GM18870 (cell line): ENCODE results near the gene SOCS4.
"Not testable (repeated sequence)": the region's sequence is repeated elsewhere in the genome, so short reads cannot be mapped to it uniquely, and the experiment has no call there.

Experiments used
- ATAC-seq: cut with Tn5 transposase; IDR thresholded peaks from one replicate; pipeline ENCODE4 v1.9.1; 2021; ENCODE audit warnings: moderate library complexity; ENCODE audit not compliant: unreplicated experiment

SOCS4 gene

DNA sequence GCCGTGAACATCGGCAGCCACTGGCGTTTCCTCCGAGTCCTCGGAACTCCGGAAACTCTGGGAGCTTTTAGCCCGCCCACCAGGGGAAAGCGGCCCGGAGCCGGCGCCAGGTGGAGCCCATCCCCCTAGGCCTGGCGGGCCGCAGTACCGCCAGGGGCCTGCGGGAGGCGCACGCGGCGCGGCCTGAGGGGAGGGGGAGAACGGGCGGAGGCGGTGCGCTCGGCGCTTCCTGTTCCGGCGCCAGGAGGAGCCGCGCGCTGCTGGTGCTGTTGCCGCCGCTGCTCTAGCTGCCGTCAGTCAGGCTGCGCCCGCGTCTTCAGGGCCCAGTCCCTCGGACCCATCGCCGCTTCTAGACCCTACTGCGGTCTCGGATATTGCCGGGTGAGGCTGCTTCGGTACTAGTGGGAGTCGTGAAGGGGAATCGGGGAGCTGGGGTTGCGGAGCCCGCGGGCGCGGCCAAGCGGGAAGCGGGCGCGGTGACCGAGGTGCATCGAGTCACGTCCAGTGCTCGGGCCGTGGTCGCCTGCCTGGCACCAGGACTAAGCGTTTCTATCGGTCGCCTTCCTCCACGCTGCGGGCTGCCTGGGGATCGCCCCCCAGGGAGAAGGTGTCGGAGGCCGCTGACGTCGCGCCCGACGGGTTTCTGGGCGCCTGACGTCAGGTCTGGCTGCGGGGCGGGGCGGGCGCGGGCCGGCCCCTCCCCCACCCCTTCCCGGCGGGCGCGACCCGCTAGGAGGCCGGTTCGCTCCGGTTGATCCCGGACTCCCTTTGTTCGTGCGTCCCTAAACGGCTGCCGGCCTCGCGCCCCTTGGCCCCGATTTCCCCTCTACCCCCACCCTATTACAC lies 24.6 kb downstream of the SOCS4 start, which contains the start of gene MAPK1IP1L:
MAPK1IP1L (plus strand) TSS at position 225 of the 846 bp plus-strand sequence. CDS start 10,037 bp downstream, outside the sequence.
- ATAC-seq: peak; percentile 64

GRCh38 chr14:55052269-55052930 lies 25.4 kb downstream of the SOCS4 start:
- peak; percentile 13 for ATAC-seq

GRCh38 chr14:55053018-55053417 lies 26.0 kb downstream of the SOCS4 start:
- ATAC-seq: no peak

DNA sequence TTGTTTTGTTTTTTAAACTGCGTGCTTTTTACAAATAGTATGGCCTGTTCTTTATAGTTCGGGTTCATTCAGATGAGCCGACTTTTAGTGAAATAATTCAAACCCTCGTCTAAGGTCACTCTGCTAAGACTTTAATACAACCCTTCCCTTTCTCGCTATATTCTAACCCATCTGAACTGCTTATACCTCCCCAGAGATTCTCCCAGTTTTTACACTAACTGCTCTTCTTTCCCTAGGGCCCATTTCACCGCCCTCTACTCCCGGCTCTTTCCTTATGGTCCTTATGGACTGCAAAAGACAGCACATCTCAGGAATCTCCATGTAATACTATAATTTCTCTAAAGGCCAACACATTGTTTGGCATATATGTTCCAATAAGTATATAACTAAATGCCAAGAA lies 26.5 kb downstream of the SOCS4 start:
- no peak for ATAC-seq

- ATAC-seq: no peak
Measured at GRCh38 chr14:55054098-55054497, 27.1 kb downstream of the SOCS4 start.

DNA sequence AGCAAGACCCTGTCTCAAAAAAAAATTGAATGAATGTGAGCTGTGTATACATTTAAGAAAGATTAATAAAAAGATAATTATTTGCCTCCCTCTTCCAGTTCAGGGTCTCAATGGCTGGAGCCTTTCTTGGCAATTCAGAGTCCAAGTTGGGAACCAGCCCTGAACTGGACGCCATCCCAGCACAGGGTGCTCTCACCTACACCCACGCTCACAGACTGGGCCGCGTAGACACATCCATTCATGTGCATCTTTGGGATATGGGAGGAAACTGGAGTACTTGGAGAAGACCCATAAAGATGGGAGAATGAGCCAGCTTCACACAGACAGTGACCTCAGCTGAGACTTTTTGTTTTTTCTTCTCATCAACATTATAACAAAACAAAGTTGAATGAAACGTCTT lies 30.9 kb downstream of the SOCS4 start:
- no peak for ATAC-seq

- ATAC-seq: no peak
Measured at GRCh38 chr14:55059333-55059732, 32.3 kb downstream of the SOCS4 start.

DNA sequence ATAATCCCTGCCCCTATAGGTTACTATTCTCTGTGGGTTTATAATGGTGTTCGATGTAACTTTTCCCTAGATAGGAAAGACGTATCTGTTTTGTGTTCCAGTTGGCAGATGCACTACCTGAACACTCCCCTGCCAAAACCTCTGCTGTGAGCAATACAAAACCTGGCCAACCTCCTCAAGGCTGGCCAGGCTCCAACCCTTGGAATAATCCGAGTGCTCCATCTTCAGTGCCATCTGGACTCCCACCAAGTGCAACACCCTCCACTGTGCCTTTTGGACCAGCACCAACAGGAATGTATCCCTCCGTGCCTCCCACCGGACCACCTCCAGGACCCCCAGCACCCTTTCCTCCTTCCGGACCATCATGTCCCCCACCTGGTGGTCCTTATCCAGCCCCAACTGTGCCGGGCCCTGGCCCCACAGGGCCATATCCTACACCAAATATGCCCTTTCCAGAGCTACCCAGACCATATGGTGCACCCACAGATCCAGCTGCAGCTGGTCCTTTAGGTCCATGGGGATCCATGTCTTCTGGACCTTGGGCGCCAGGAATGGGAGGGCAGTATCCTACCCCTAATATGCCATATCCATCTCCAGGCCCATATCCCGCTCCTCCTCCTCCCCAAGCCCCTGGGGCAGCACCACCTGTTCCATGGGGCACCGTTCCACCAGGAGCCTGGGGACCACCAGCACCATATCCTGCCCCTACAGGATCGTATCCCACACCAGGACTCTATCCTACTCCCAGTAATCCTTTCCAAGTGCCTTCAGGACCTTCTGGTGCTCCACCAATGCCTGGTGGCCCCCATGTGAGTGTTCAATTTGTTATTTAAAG lies 35.7 kb downstream of the SOCS4 start:
- no peak for ATAC-seq

DNA sequence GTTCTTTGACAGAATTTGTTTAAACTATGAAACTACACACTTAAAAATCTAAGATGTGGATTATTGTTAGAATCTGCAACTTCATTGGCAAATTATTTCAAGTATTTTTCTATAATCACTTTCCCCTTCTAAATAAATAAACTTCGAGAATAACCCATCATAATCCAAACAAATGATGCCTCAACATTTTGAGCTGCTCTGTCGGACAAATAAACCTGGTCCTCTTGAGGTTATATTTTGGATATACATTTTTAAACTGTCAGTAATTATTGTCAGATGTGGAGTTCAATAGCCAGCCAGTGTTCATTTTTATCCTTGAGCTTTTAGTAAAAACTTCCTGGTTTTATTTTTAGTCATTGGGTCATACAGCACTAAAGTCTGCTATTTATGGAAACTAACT lies 37.9 kb downstream of the SOCS4 start:
- not testable (repeated sequence) for ATAC-seq

- no peak for ATAC-seq
Measured at GRCh38 chr14:55065411-55065810, 38.4 kb downstream of the SOCS4 start.

- no peak for ATAC-seq
Measured at GRCh38 chr14:55066223-55066622, 39.2 kb downstream of the SOCS4 start.

- ATAC-seq: no peak
Measured at GRCh38 chr14:55070981-55071411, 44.0 kb downstream of the SOCS4 start.

DNA sequence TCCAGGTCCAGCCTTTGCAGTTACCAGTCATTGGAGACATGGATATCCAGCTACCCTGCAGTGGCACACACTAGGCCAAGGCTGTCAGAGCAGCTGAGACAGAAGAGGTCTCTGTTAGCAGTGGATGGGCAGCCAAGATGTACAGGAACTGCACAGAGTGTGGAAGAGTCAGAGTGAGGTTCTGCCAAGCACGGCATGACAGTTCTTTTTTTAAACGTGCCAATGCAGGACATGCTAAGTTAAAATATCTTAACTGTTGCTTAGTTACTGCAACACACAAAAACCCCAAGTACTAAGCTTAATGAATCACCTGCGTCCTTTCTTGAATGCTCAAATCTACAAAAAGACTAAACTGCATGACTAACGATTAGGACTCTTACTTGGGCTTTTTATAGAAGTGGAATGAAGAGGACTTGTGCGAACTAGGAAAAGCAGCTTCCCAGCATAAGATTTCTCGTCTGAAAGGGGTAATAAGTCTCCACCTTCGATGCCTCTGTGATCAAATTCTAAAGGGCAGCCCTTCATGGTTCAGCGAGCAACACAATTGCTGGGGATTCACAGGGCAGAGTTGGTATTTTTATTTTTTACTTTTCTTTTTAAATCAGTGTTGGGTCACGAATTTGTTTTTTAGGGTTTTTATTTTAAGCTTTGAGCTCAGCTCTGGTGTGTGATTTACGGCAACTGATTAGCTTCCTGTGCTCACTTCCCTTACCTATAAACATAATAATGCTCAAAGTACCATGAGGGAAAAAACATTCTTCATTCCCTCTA lies 45.0 kb downstream of the SOCS4 start:
- ATAC-seq: peak; percentile 46

DNA sequence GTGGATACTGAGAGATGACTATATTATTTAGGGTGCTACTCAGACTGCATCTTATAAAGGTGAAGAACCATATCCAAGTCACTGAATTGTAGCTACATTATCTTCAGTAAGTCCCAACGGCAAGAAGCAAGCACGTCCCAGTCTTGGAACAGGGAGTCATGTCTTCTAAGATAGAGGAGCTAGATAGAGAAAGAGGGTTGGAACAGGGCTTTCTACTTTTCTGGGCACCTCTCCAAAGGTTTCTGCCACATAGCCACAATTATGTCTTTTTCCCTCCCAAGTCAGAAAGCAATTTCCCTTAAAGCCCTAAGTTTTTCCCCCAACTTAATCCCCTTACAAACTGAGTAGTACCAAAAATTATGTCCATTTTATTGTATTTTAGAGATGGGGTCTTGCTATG lies 46.8 kb downstream of the SOCS4 start:
- no peak for ATAC-seq

GRCh38 chr14:55074662-55075061 lies 47.6 kb downstream of the SOCS4 start:
- ATAC-seq: peak; percentile 40

GRCh38 chr14:55075628-55076175 lies 48.7 kb downstream of the SOCS4 start:
- no peak for ATAC-seq

GRCh38 chr14:55077170-55078151 lies 50.4 kb downstream of the SOCS4 start:
- no peak for ATAC-seq

DNA sequence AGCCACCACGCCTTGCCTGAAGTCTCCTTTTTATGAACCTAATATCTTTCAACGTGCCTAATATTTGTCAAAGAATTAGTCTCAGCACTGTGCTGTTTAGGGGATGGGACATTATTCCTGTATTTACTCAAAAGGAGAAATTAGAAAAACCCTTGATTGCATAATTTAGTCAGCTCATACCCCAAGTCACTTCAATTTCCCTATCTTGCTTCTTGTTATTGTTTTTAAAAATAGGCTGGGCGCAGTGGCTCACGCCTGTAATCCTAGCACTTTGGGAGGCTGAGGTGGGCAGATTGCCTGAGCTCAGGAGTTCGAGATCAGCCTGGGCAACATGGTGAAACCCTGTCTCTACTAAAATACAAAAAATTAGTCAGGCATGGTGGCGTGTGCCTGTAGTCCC lies 52.9 kb downstream of the SOCS4 start:
- ATAC-seq: not testable (repeated sequence)
